ENCODE measurements around the gene STAMBP. TPM values are rescaled to one million over a fixed set of nuclear protein-coding genes. Genes with fewer than 3 reads are reported as not detected.
A peak's percentile ranks its signal among the peaks of the same experiment; 100 is the strongest.

The STAMBP gene
- total and polyA plus RNA-seq, 2 of the 13 experiments (the other 11 are each of a cell fraction or from before 2014, with no cell fraction given) = 49.6 to 53.2 TPM

GRCh38 chr2:73828818-73829570 lies at the start of gene STAMBP (continued):
- TF ChIP-seq ZNF275 (CRISPR knock-in tag; IDR thresholded peaks at IDR 0.05; ENCODE audit: borderline replicate concordance) (peak; percentile 88; the same call in 1 of the 2 replicates), PRMT3 (CRISPR knock-in tag; IDR thresholded peaks at IDR 0.05; ENCODE audit: borderline replicate concordance, low read depth) (no peak), ZMYM3 (CRISPR knock-in tag; IDR thresholded peaks at IDR 0.05) (0 out of 2 replicates have a peak, but pooled peaks have one; percentile 11), ZNF274 (CRISPR knock-in tag; IDR thresholded peaks at IDR 0.05) (peak; percentile 90), ZNF768 (CRISPR knock-in tag; IDR thresholded peaks at IDR 0.05) (peak; percentile 79; the same call in 1 of the 2 replicates), NCOA5 (CRISPR knock-in tag; IDR thresholded peaks at IDR 0.05) (no peak), ZNF337 (CRISPR knock-in tag; IDR thresholded peaks at IDR 0.05; ENCODE audit: borderline replicate concordance, low read depth) (0 out of 2 replicates have a peak, but pooled peaks have one; percentile 35), CAMTA2 (CRISPR knock-in tag; IDR thresholded peaks at IDR 0.05; ENCODE audit: borderline replicate concordance) (peak; percentile 23; the same call in 1 of the 2 replicates), ZBTB39 (CRISPR knock-in tag; IDR thresholded peaks at IDR 0.05) (no peak; the same call in 1 of the 2 replicates), ZGPAT (CRISPR knock-in tag; IDR thresholded peaks at IDR 0.05) (peak; percentile 59; the same call in 1 of the 2 replicates), ZNF510 (CRISPR knock-in tag; IDR thresholded peaks at IDR 0.05; ENCODE audit: low read depth) (no peak), PHF21A (CRISPR knock-in tag; IDR thresholded peaks at IDR 0.05) (peak; percentile 84), ATF1 (CRISPR knock-in tag; IDR thresholded peaks at IDR 0.05) (peak; percentile 94), ATF4 (CRISPR knock-in tag; IDR thresholded peaks at IDR 0.05) (no peak), ZNF12 (CRISPR knock-in tag; IDR thresholded peaks at IDR 0.05) (no peak), HMGXB3 (CRISPR knock-in tag; IDR thresholded peaks at IDR 0.05; ENCODE audit: borderline replicate concordance) (peak; percentile 84; the same call in 1 of the 2 replicates), NCOR1 (IDR thresholded peaks at IDR 0.05; ENCODE audit: borderline replicate concordance, low read length) (no peak), ATAD3A (CRISPR knock-in tag; IDR thresholded peaks at IDR 0.05) (no peak), ERF (CRISPR knock-in tag; IDR thresholded peaks at IDR 0.05) (peak; percentile 40; the same call in 1 of the 2 replicates)
